ENCODE data around the gene CXCR6. TPM values are rescaled to one million over a fixed set of nuclear protein-coding genes. Genes with fewer than 3 reads are reported as not detected.
A peak's percentile ranks its signal among the peaks of the same experiment; 100 is the strongest.

CXCR6 gene
- total RNA-seq, 4 donors from 2014 or later = 0.29 to 0.51 TPM; not detected in 2

- in situ Hi-C loops (cut with MboI; ENCODE audit: low sequenced_read_pairs in 4 of 4) = no loop called here
- Histone ChIP-seq H3K4me1 (peaks cover 15 to 21% of the 10 kb centered on the region in 2 donors), H3K36me3 (peaks cover 0 to 92% of the 10 kb centered on the region in 2 donors), H3K9me3 (no peaks in the 10 kb centered on the region), H3K27me3 (no peaks in the 10 kb centered on the region), H3K4me3 (no peak overlapping the region), H3K27ac (peak overlapping the region; percentile 83 to 100 (median 96))
- TF ChIP-seq, protein P1, sequence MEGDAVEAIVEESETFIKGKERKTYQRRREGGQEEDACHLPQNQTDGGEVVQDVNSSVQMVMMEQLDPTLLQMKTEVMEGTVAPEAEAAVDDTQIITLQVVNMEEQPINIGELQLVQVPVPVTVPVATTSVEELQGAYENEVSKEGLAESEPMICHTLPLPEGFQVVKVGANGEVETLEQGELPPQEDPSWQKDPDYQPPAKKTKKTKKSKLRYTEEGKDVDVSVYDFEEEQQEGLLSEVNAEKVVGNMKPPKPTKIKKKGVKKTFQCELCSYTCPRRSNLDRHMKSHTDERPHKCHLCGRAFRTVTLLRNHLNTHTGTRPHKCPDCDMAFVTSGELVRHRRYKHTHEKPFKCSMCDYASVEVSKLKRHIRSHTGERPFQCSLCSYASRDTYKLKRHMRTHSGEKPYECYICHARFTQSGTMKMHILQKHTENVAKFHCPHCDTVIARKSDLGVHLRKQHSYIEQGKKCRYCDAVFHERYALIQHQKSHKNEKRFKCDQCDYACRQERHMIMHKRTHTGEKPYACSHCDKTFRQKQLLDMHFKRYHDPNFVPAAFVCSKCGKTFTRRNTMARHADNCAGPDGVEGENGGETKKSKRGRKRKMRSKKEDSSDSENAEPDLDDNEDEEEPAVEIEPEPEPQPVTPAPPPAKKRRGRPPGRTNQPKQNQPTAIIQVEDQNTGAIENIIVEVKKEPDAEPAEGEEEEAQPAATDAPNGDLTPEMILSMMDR (IDR thresholded peaks at IDR 0.05 in 4 of 5, conservative IDR thresholded peaks at IDR 0.05 in 1 of 5) = no peak
- no peak for TF ChIP-seq POLR2A (IDR thresholded peaks at IDR 0.05)
- no peak for DNase-seq
- ATAC-seq = no peak
- intact Hi-C loops (cut with DNase I; ENCODE audit: low total_unique reads) = no loop called here
Observed at GRCh38 chr3:45957586-45957985, 14.3 kb downstream of the CXCR6 start.

DNA sequence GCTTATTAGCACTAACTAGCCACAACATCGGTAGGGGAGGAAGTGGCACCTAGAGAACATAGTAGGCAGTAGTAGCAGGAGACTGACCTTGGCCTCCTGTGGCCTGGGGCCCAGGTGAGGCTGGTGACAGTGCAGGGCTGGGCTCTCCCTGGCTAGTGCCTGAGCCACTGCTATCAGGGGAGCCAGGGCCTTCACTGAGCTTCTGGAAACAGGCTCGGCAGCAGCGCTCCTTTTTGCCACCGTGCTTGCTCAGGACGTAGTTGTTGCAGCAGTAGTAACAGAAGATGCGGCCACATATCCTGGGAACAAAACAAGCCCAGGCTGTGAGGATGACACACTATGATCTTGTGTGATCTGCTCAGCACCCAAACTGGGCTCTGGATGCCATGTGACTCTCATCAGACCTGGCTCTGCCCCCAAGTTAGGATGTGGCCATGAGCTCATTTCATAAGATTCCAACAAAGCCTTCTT is 15.1 kb downstream of the CXCR6 start:
- H3K27me3 ChIP-seq = no peaks in the 10 kb centered on the region
- H3K27ac ChIP-seq = peak overlapping the region; percentile 83 to 100 (median 96)
- ATAC-seq (peak; percentile 95), DNase-seq (peak; percentile 86 to 89)
- in situ Hi-C loops (cut with MboI; ENCODE audit: low sequenced_read_pairs in 4 of 4) (no loop called here), intact Hi-C loops (cut with DNase I; ENCODE audit: low total_unique reads) (loop anchor here (2.0 kb wide), 1 partner anchor 30 kb away; no protein-coding TSS in a partner anchor)
- no peaks in the 10 kb centered on the region for H3K9me3 ChIP-seq
- H3K4me3 ChIP-seq = no peak overlapping the region
- peak; percentile 31 to 67 for TF ChIP-seq POLR2A (IDR thresholded peaks at IDR 0.05)
- TF ChIP-seq, protein P1 (IDR thresholded peaks at IDR 0.05 in 4 of 5, conservative IDR thresholded peaks at IDR 0.05 in 1 of 5) = no peak
- peaks cover 0 to 92% of the 10 kb centered on the region in 2 donors for H3K36me3 ChIP-seq
- peaks cover 15 to 25% of the 10 kb centered on the region in 2 donors for H3K4me1 ChIP-seq

- intact Hi-C loops (cut with DNase I; ENCODE audit: low total_unique reads) = loop anchor here (2.0 kb wide), 1 partner anchor 30 kb away; no protein-coding TSS in a partner anchor
- no peaks in the 10 kb centered on the region for H3K9me3 ChIP-seq
Observed at GRCh38 chr3:45959201-45959600, 15.9 kb downstream of the CXCR6 start.

DNA sequence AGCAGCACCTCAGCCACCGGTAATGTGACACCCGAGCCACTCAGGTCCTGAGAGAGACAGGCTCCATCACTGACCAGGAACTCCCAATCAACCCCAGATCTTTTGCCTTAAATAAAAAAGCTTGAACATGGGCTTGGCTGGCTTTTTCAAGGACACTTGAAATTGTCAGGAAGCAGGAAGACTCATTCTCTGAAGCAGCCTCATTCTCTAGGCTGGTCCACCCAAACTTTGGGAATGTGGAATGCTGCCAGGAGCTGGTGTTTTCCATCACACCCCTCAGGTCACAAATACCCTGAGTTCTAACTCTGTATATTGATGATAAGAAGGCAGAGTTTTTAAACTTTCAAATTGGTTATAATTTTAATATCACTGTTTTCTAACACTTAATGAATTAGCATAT is 17.0 kb downstream of the CXCR6 start:
- H3K4me1 ChIP-seq = peaks cover 15 to 35% of the 10 kb centered on the region in 2 donors
- in situ Hi-C loops (cut with MboI; ENCODE audit: low sequenced_read_pairs in 4 of 4) = no loop called here
- H3K27ac ChIP-seq = peak overlapping the region; percentile 83 to 100 (median 96)
- TF ChIP-seq, protein P1 (IDR thresholded peaks at IDR 0.05 in 4 of 5, conservative IDR thresholded peaks at IDR 0.05 in 1 of 5) = no peak
- no peak overlapping the region for H3K4me3 ChIP-seq
- ATAC-seq (no peak), DNase-seq (no peak)
- H3K36me3 ChIP-seq = peaks cover 0 to 92% of the 10 kb centered on the region in 2 donors
- H3K27me3 ChIP-seq = no peaks in the 10 kb centered on the region
- intact Hi-C loops (cut with DNase I; ENCODE audit: low total_unique reads) = no loop called here
- H3K9me3 ChIP-seq = no peaks in the 10 kb centered on the region

More at GRCh38 chr3:45959201-45959600, 15.9 kb downstream of the CXCR6 start:
- no peak for ATAC-seq
- peak overlapping the region; percentile 83 to 100 (median 96) for H3K27ac ChIP-seq
- H3K27me3 ChIP-seq = no peaks in the 10 kb centered on the region
- H3K36me3 ChIP-seq = peaks cover 0 to 92% of the 10 kb centered on the region in 2 donors
- H3K4me1 ChIP-seq = peaks cover 15 to 27% of the 10 kb centered on the region in 2 donors
- DNase-seq = no peak
- H3K4me3 ChIP-seq = no peak overlapping the region
- TF ChIP-seq POLR2A (IDR thresholded peaks at IDR 0.05) = no peak
- TF ChIP-seq, protein P1 (IDR thresholded peaks at IDR 0.05 in 4 of 5, conservative IDR thresholded peaks at IDR 0.05 in 1 of 5) = no peak
- in situ Hi-C loops (cut with MboI; ENCODE audit: low sequenced_read_pairs in 4 of 4) = no loop called here

Measured in gastrocnemius medialis (tissue), 4 donors.